VCaP (cell line): ENCODE data around the gene TMEM235.

Experiments
- H3K27ac ChIP-seq: fragments of 450-650 bp; 2 replicates; pipeline ENCODE4 v1.5.1; 2017
- CTCF ChIP-seq: fragments of 450-650 bp; conservative IDR thresholded peaks from 2 replicates; pipeline ENCODE4 v1.5.1; 2017; ENCODE audit warnings: mild to moderate bottlenecking, moderate library complexity

The TMEM235 gene

DNA sequence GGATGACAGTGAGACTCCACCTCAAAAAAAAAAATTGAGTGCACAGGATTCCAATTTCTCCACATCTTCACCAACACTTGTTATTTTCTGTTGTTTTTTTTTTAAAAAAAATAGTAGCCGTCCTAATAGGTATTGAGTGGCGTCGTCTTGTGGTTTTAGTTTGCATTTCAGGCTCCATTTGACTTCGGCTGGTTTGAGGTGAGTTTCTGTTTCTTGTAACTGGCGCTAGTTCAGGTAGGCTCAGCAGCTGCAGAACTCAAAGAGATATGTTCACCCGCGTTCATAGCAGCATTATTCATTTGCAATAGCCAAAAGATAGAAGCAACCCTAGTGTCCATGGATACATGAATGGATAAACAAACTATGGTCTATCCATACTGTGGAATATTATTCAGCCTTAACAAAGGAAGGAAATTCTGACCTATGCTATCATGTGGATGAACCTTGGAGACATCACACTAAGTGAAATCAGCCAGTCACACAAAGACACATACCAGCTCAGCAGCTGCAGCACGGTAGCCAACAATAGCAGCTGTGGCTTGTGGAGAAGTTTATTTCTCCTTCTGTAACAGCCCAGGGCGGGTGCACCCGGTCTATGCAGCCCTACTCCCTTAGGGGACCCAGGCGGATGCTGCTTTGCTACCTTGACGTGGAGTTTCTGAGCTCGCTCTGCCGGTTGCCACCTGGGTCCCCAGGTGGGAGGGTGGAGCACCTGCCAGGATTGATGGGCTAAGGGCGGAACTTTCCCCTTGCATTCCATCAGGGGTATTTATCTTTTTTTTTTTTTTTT is 44.9 kb downstream of the TMEM235 start:
- no peak overlapping the region for H3K27ac ChIP-seq
- no peak for TF ChIP-seq CTCF

DNA sequence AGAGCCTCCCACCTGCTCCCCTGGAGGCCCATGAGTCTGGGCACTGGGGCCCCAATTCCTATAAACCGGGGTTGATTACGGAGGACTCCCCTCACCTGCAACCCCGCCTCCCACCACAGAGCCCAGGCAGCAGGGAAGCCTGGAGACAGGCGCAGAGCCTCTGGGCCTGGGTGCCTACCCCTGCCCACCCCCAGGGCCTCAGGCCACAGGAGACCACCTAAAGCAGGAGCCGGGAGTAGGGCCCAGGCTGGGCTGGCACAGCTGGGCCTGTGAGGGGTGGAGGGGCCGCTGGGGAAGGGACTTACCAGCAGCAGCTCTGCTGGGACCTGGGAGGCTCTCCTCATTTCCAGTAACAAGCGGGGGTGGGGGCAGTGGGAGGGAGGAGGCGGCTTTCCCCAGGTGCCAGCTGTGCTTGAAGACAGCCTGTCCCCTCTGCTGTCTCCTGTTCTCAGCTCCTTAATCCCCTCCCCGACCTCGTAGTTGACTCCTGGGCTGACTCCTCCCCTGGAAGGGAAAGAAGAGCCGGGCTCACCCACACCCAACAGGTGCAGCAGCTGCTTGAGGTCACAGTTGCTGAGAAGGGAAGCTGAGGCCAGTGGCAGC is 46.8 kb downstream of the TMEM235 start:
- H3K27ac ChIP-seq, result no peak overlapping the region
- no peak for TF ChIP-seq CTCF

DNA sequence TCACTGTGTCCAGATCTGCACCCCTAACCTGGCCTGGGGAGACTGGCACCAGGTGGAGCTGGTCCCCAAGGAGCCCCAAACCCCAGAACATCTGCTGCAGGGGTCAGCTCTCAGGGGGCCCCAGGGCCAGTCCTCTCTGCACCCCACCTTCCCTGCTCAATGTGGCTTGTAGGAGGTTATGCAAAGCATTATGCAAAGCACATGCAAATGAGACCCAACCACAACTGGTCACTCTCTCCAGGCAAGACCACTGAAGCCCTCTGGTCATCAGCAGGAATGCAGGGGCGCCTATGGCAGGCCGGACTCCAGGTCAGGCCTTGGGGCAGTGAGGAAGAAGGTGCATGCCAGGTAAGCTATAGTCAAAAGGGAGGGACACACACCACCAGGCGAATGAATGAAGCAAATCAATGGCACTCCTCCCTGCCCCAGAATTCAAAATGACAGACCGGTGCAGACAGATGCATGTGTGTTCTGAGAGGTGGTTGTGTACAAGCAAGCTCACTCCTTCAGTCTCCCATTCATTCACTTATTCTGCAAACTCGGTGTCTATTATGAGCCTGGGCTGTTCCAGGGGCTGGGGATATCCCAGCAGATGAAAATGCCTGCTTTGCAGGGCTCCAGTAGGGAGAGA is 48.0 kb downstream of the TMEM235 start:
- no peak for TF ChIP-seq CTCF
- no peak overlapping the region for H3K27ac ChIP-seq

DNA sequence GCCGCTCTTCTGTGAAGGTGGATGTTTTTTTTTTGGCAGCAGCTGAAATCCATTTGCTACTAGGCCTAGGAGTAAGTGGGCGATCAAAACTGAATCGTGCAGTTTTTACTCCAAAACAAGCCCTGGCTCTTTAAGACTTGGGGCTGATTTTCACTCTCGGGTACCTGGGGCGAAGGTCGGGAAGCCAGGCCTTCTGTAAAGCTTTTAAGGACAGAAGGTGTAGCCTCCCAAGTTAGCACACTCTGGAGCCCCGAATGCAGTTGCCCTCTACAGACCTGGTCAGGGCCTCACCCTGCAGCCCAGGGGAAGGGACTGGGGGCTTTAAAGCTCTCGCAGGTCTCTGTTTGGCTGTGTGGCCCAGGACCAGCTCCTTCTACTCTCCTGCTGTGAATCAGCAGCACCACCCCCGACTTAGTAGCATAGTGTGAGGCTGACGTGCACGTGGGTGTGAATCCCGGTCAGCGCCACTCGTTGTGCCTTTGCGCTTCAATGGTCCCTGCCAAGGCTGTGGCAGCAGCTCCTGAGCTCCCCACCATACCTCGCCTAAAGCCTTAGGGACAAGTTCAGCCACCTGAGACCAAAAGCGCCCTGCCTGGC is 49.9 kb downstream of the TMEM235 start:
- H3K27ac ChIP-seq, result no peak overlapping the region
- TF ChIP-seq CTCF, result no peak

- no peak overlapping the region for H3K27ac ChIP-seq
Observed at GRCh38 chr17:78284146-78284545, 52.7 kb downstream of the TMEM235 start.

DNA sequence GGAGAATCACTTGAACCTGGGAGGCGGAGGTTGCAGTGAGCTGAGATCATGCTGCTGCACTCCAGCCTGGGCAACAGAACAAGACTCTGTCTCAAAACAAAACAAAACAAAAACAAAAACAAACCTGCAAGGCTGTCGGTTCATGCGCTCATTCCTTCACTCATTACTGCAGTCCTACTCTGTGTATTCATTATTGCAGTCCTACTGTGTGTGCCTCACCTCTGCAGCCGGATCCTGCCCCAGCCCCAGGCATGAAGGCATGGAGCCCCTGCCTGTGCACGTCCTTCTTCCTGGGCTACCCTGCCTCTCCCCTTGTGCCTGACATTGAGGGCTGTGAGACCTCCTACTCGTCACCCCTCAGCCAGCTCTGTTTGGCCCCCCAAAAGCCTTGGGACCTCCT is 57.6 kb downstream of the TMEM235 start:
- H3K27ac ChIP-seq, result no peak overlapping the region
- TF ChIP-seq CTCF, result no peak

More at GRCh38 chr17:78284146-78284545, 52.7 kb downstream of the TMEM235 start:
- TF ChIP-seq CTCF, result no peak

DNA sequence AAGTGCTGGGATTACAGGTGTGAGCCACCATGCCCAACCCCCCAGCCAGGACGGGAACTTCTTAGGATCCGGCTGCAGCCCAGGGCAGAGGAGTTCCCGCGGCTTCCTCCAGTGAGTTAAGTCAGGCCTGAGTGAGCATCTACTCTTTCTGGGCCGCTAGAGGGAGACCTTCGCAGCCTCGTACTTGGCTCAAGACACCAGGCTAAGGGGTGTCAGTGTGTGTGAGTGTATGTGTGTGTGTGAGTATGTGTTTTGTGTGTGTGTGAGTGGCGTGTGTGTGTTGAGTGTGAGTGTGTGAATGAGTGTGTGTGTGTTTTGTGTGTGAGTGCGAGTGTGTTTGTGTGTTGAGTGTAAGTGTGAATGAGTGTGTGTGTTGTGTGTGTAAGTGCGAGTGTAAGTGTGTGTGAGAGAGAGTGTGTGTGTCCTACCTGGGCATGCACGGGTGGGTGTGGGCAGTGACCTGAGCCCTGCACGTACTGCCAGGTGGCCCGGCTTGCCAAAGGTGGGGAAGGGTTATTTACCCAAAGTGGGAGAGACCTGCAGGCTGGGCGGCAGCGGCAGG is 58.5 kb downstream of the TMEM235 start:
- no peak overlapping the region for H3K27ac ChIP-seq
- TF ChIP-seq CTCF, result peak; percentile 96
